Neural cell (in vitro differentiated cells): ENCODE results near the gene TSPAN17.

Experiments used
- EP300 ChIP-seq: fragments of 450-650 bp; conservative IDR thresholded peaks from 2 replicates; pipeline ENCODE4 v1.6.1; 2014; ENCODE audit warnings: antibody characterized with exemption, mild to moderate bottlenecking, moderate library complexity; ENCODE audit not compliant: poor library complexity, severe bottlenecking
- EZH2 ChIP-seq: fragments of 200-600, 300-800 bp; shearing (Covaris generic), sonication (generic); IDR thresholded peaks from 2 replicates; pipeline ENCODE4 v1.6.1; 2014; ENCODE audit warnings: antibody characterized with exemption, low read length, borderline replicate concordance, mild to moderate bottlenecking; ENCODE audit not compliant: insufficient read depth, poor library complexity, severe bottlenecking
- MXI1 ChIP-seq: fragments of 450-650 bp; conservative IDR thresholded peaks from 2 replicates; pipeline ENCODE4 v1.6.1; 2014; ENCODE audit warnings: antibody characterized with exemption, mild to moderate bottlenecking; ENCODE audit not compliant: poor library complexity, severe bottlenecking
- POLR2AphosphoS5 ChIP-seq: IDR thresholded peaks from 2 replicates; pipeline ENCODE4 v1.6.1; 2012
- RAD21 ChIP-seq: fragments of 450-650 bp; conservative IDR thresholded peaks from 2 replicates; pipeline ENCODE4 v1.6.1; 2014; ENCODE audit warnings: antibody characterized with exemption, mild to moderate bottlenecking, moderate library complexity
- SMC3 ChIP-seq: fragments of 450-650 bp; conservative IDR thresholded peaks from 2 replicates; pipeline ENCODE4 v1.6.1; 2014; ENCODE audit warnings: antibody characterized with exemption, mild to moderate bottlenecking, moderate library complexity; ENCODE audit not compliant: poor library complexity
- TAF1 ChIP-seq: IDR thresholded peaks from 2 replicates; pipeline ENCODE4 v1.6.1; 2012; ENCODE audit warnings: low read depth
- TF ChIP-seq, protein P1 (sequence below): fragments of 450-650 bp; IDR thresholded peaks from 2 replicates; pipeline ENCODE4 v1.5.1; 2014; ENCODE audit warnings: antibody characterized with exemption, mild to moderate bottlenecking, moderate library complexity; ENCODE audit not compliant: poor library complexity, severe bottlenecking

DNA sequence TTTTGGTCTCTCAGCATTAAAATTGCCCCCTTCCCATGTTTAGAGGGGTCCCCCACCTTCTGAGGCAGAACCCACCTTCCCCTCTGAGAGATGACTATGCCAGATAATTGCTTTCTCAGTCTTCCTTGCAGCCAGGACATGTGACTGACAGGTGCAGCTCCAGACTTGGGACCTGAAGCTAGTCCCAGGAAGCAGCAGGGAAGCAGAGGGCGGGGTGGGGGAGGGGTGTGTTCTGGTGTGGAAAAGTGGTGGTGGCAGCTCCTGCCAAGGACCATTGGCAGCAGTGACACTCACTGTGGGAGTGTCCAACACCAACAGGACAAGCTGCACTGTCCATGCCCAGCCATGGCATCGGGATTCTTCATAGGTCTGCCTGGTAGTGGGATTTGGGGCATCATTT lies 14.5 kb upstream of the TSPAN17 start:
- TF ChIP-seq, protein P1, sequence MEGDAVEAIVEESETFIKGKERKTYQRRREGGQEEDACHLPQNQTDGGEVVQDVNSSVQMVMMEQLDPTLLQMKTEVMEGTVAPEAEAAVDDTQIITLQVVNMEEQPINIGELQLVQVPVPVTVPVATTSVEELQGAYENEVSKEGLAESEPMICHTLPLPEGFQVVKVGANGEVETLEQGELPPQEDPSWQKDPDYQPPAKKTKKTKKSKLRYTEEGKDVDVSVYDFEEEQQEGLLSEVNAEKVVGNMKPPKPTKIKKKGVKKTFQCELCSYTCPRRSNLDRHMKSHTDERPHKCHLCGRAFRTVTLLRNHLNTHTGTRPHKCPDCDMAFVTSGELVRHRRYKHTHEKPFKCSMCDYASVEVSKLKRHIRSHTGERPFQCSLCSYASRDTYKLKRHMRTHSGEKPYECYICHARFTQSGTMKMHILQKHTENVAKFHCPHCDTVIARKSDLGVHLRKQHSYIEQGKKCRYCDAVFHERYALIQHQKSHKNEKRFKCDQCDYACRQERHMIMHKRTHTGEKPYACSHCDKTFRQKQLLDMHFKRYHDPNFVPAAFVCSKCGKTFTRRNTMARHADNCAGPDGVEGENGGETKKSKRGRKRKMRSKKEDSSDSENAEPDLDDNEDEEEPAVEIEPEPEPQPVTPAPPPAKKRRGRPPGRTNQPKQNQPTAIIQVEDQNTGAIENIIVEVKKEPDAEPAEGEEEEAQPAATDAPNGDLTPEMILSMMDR: no peak
- TF ChIP-seq RAD21 (no peak), POLR2AphosphoS5 (no peak), EZH2 (no peak), EP300 (no peak), TAF1 (no peak), MXI1 (no peak), SMC3 (no peak)
